NB4 (cell line): ENCODE results near the gene GNMT.

ENCODE experiments used
- CTCF ChIP-seq: IDR thresholded peaks from one replicate; pipeline ENCODE4 v1.5.1; 2012; ENCODE audit warnings: low read depth, low read length
- MAX ChIP-seq: IDR thresholded peaks from 2 replicates; pipeline ENCODE4 v1.6.1; 2011; ENCODE audit warnings: low read depth, low read length
- MYC ChIP-seq: IDR thresholded peaks from 2 replicates; pipeline ENCODE4 v1.6.1; 2011; ENCODE audit warnings: low read depth, low read length
- POLR2A ChIP-seq: IDR thresholded peaks from 2 replicates; pipeline ENCODE4 v1.6.1; 2011; ENCODE audit warnings: mild to moderate bottlenecking; ENCODE audit not compliant: insufficient read length; ENCODE audit errors: extremely low read depth

- TF ChIP-seq CTCF (peak; percentile 42), MYC (no peak), MAX (no peak), POLR2A (no peak)
These were observed 3.5 kb downstream of the GNMT start for GRCh38 chr6:42963855-42964605.
